IMR-90 (cell line): ENCODE measurements around the gene TBC1D1. TPM values are rescaled to one million over a fixed set of nuclear protein-coding genes. Genes with fewer than 3 reads are reported as not detected.

ENCODE experiments used
- ATAC-seq: fragments of 200-7000 bp; cut with Tn5 transposase; 2 replicates; pipeline ENCODE4 v1.9.1; 2020; ENCODE audit warnings: low read depth, mild to moderate bottlenecking, moderate library complexity
- BruUV-seq: library from RNA; stranded (reverse); fragments of 400-500 nt; replicated peaks from 2 replicates; lab custom pipeline; 2021; lab: Mats Ljungman, UMichigan
- CTCF ChIA-PET: fragments of 300-600 bp; formaldehyde crosslinking; extraction: SDS; loops from one replicate; lab custom pipeline; 2021; ENCODE audit warnings: antibody characterized with exemption; lab: Yijun Ruan, JAX
- POLR2A ChIA-PET: fragments of 300-600 bp; sonication (Branson Sonifier 250); formaldehyde crosslinking; loops from one replicate; lab custom pipeline; 2022; ENCODE audit warnings: antibody characterized with exemption; ENCODE audit not compliant: unreplicated experiment; lab: Charles Lee
- DNase-seq: peaks from one replicate; pipeline ENCODE4 v3.0.0; 2013
- H2AFZ ChIP-seq: replicated peaks from 2 replicates; pipeline ENCODE3; 2013; ENCODE audit warnings: low read length, mild to moderate bottlenecking; ENCODE audit not compliant: poor library complexity
- H2AK5ac ChIP-seq: 2 replicates; pipeline ENCODE4 v1.6.1; 2013; ENCODE audit warnings: low read depth, low read length, inconsistent platforms
- H2AK9ac ChIP-seq: replicated peaks from 2 replicates; pipeline ENCODE3; 2013; ENCODE audit warnings: mild to moderate bottlenecking, low read depth, low read length, moderate library complexity; ENCODE audit not compliant: poor library complexity
- H2BK120ac ChIP-seq: 2 replicates; pipeline ENCODE4 v1.6.1; 2013; ENCODE audit warnings: low read depth, low read length, inconsistent platforms
- H2BK15ac ChIP-seq: 3 replicates; pipeline ENCODE4 v1.6.1; 2013; ENCODE audit warnings: low read depth, low read length, inconsistent platforms
- H2BK20ac ChIP-seq: 2 replicates; pipeline ENCODE4 v1.6.1; 2013; ENCODE audit warnings: low read depth, mild to moderate bottlenecking, inconsistent platforms, low read length, moderate library complexity
- H2BK5ac ChIP-seq: 2 replicates; pipeline ENCODE4 v1.6.1; 2013; ENCODE audit warnings: mild to moderate bottlenecking, low read depth, low read length, inconsistent platforms; ENCODE audit not compliant: poor library complexity, severe bottlenecking
- H3K14ac ChIP-seq: replicated peaks from 2 replicates; pipeline ENCODE4 v1.6.1; 2013; ENCODE audit warnings: low read depth, low read length, inconsistent platforms
- H3K18ac ChIP-seq: 2 replicates; pipeline ENCODE4 v1.6.1; 2013; ENCODE audit warnings: low read depth, low read length, control low read depth
- H3K23ac ChIP-seq: 2 replicates; pipeline ENCODE4 v1.6.1; 2013; ENCODE audit warnings: low read depth, low read length, inconsistent platforms
- H3K27ac ChIP-seq: 2 replicates; pipeline ENCODE4 v1.5.1; 2013; ENCODE audit warnings: mild to moderate bottlenecking, control low read depth, low read length; ENCODE audit not compliant: insufficient read depth
- H3K27me3 ChIP-seq: 2 replicates; pipeline ENCODE4 v1.6.1; 2013; ENCODE audit warnings: low read length; ENCODE audit not compliant: control insufficient read depth, insufficient read depth
- H3K36me3 ChIP-seq: 2 replicates; pipeline ENCODE4 v1.6.1; 2013; ENCODE audit warnings: low read length, mixed read lengths; ENCODE audit not compliant: control insufficient read depth, insufficient read depth
- H3K4ac ChIP-seq: 2 replicates; pipeline ENCODE4 v1.6.1; 2013; ENCODE audit warnings: low read depth, low read length, inconsistent platforms
- H3K4me1 ChIP-seq: 2 replicates; pipeline ENCODE4 v1.6.1; 2013; ENCODE audit warnings: low read length, mixed read lengths; ENCODE audit not compliant: control insufficient read depth, insufficient read depth
- H3K4me2 ChIP-seq: 2 replicates; pipeline ENCODE4 v1.6.1; 2013; ENCODE audit warnings: low read depth, mild to moderate bottlenecking, control low read depth, low read length, moderate library complexity
- H3K4me3 ChIP-seq: 2 replicates; pipeline ENCODE4 v1.5.1; 2013; ENCODE audit warnings: low read depth, mild to moderate bottlenecking, control low read depth, low read length, moderate library complexity; ENCODE audit not compliant: insufficient read depth
- H3K56ac ChIP-seq: 2 replicates; pipeline ENCODE4 v1.6.1; 2013; ENCODE audit warnings: low read length, inconsistent platforms; ENCODE audit not compliant: insufficient read depth; ENCODE audit errors: extremely low read depth
- H3K79me1 ChIP-seq, 2 experiments: 2 replicates each; pipeline ENCODE4 v1.6.1; 2013; ENCODE audit warnings: low read length in 2 of 2, inconsistent platforms in 1 of 2, low read depth in 1 of 2
- H3K9ac ChIP-seq: 2 replicates; pipeline ENCODE4 v1.6.1; 2013; ENCODE audit warnings: low read depth, low read length, control low read depth
- H3K9me1 ChIP-seq: 2 replicates; pipeline ENCODE4 v1.6.1; 2013; ENCODE audit warnings: low read length, inconsistent platforms; ENCODE audit not compliant: insufficient read depth
- H3K9me3 ChIP-seq: 2 replicates; pipeline ENCODE4 v1.6.1; 2013; ENCODE audit warnings: low read length; ENCODE audit not compliant: control insufficient read depth, insufficient read depth
- H4K20me1 ChIP-seq: 2 replicates; pipeline ENCODE4 v1.6.1; 2013; ENCODE audit warnings: low read length, inconsistent platforms; ENCODE audit not compliant: insufficient read depth
- H4K5ac ChIP-seq: 2 replicates; pipeline ENCODE4 v1.6.1; 2013; ENCODE audit warnings: mild to moderate bottlenecking, low read depth, low read length, control low read depth
- H4K8ac ChIP-seq, 2 experiments: 2 replicates each; pipeline ENCODE4 v1.6.1; 2013; ENCODE audit warnings: low read depth in 2 of 2, low read length in 2 of 2, control low read depth in 1 of 2, inconsistent platforms in 1 of 2
- H4K91ac ChIP-seq: 2 replicates; pipeline ENCODE4 v1.6.1; 2013; ENCODE audit warnings: low read depth, low read length, inconsistent platforms; ENCODE audit not compliant: insufficient read depth
- CHD1 ChIP-seq: IDR thresholded peaks from 2 replicates; pipeline ENCODE4 v1.6.1; 2012; ENCODE audit warnings: low read depth, low read length, improper control_type of control experiment
- MAFK ChIP-seq: IDR thresholded peaks from 2 replicates; pipeline ENCODE4 v1.6.1; 2012; ENCODE audit warnings: low read depth, low read length, improper control_type of control experiment
- NFE2L2 ChIP-seq: fragments of 150-350 bp; IDR thresholded peaks from 2 replicates; pipeline ENCODE4 v1.6.1; 2016; ENCODE audit warnings: low read depth, mild to moderate bottlenecking, low read length
- POLR2A ChIP-seq: IDR thresholded peaks from 2 replicates; pipeline ENCODE4 v1.6.1; 2012; ENCODE audit warnings: mild to moderate bottlenecking, low read depth, low read length
- RAD21 ChIP-seq: IDR thresholded peaks from 2 replicates; pipeline ENCODE4 v1.6.1; 2012; ENCODE audit warnings: low read length, improper control_type of control experiment
- RCOR1 ChIP-seq: IDR thresholded peaks from 2 replicates; pipeline ENCODE4 v1.6.1; 2012; ENCODE audit warnings: mild to moderate bottlenecking, low read length, improper control_type of control experiment; ENCODE audit not compliant: insufficient replicate concordance
- SMC3 ChIP-seq: fragments of 150-350 bp; IDR thresholded peaks from 2 replicates; pipeline ENCODE4 v1.6.1; 2016; ENCODE audit warnings: low read depth, mild to moderate bottlenecking, antibody characterized with exemption, low read length, moderate library complexity
- WGBS, 2 experiments: methylation state at CpG; one replicate each; pipeline versions ENCODE4 v1.1.5 to v1.1.7; 2013; ENCODE audit warnings: missing lambda C conversion rate in 2 of 2; ENCODE audit not compliant: insufficient read length in 1 of 2; ENCODE audit errors: extremely low coverage in 2 of 2; 5-methylcytosine and 5-hydroxymethylcytosine counted together
- dilution Hi-C: fragments of 300-500 bp; cut with HindIII; formaldehyde crosslinking; loops from one replicate; pipeline ENCODE4 v1.14.3; 2018; ENCODE audit warnings: low sequenced_read_pairs; ENCODE audit not compliant: unreplicated experiment
- in situ Hi-C: fragments of 300-500 bp; cut with MboI; formaldehyde crosslinking; loops from 3 replicates; pipeline ENCODE4 v1.14.3; 2019; ENCODE audit warnings: low sequenced_read_pairs, inconsistent platforms, mixed read lengths
- intact Hi-C: fragments of 100-400 bp; cut with micrococcal nuclease; formaldehyde crosslinking; loops from 2 replicates; pipeline ENCODE4 v1.10.0; 2022
- polyA plus RNA-seq, 3 experiments: library from polyadenylated mRNA; depleted of rRNA; stranded (reverse); fragments of >200 nt; gene quantifications; 2 replicates each; pipeline ENCODE4 v1.2.3, GENCODE V29; 2012; ENCODE audit warnings: low replicate concordance in 1 of 3
- total RNA-seq: library from RNA; depleted of rRNA; stranded (reverse); fragments of >200 nt; gene quantifications from 2 replicates; pipeline ENCODE4 v1.2.3, GENCODE V29; 2012

The TBC1D1 gene
- total and polyA plus RNA-seq, 2 of the 4 experiments (the other 2 are of a cell fraction) = 42.4 to 104 TPM

GRCh38 chr4:38003628-38004027 lies 112.7 kb downstream of the TBC1D1 start:
- Histone ChIP-seq H3K27me3 (no peaks in the 10 kb centered on the region), H2AK5ac (no peak overlapping the region), H2BK20ac (no peak overlapping the region), H3K9me1 (peaks cover 8% of the 10 kb centered on the region; the same call in 1 of the 2 replicates), H3K27ac (no peak overlapping the region), H2AFZ (no peak overlapping the region), H3K4ac (no peak overlapping the region), H3K36me3 (no peaks in the 10 kb centered on the region), H3K56ac (no peak overlapping the region), H4K8ac (no peak overlapping the region), H3K9me3 (no peaks in the 10 kb centered on the region), H4K91ac (no peak overlapping the region), H3K18ac (no peak overlapping the region), H3K79me1 (peaks cover 13 to 62% of the 10 kb centered on the region in 2 experiments), H3K4me2 (no peak overlapping the region), H3K23ac (no peak overlapping the region), H3K14ac (no peak overlapping the region), H3K9ac (no peak overlapping the region), H4K5ac (no peak overlapping the region), H2AK9ac (no peak overlapping the region), H3K4me3 (no peak overlapping the region), H2BK15ac (no peak overlapping the region), H2BK120ac (no peak overlapping the region), H3K4me1 (peaks cover 13% of the 10 kb centered on the region), H4K20me1 (peaks cover 12% of the 10 kb centered on the region; the same call in 1 of the 2 replicates), H2BK5ac (no peak overlapping the region)
- DNase-seq = no peak
- no peak for ATAC-seq
- no TSS peak for BruUV-seq
- CTCF ChIA-PET = interaction anchor here (0.6 kb wide), 1 partner anchor 672 kb away, joined by 3 read pairs; no protein-coding TSS in a partner anchor
- POLR2A ChIA-PET = no interaction called here
- intact Hi-C loops (loop anchor here (2.0 kb wide), 1 partner anchor 25 kb away; no protein-coding TSS in a partner anchor), dilution Hi-C loops (no loop called here), in situ Hi-C loops (no loop called here)
- no peak for TF ChIP-seq CHD1
- no peak for TF ChIP-seq RCOR1
- TF ChIP-seq SMC3 = no peak
- no peak for TF ChIP-seq POLR2A
- no peak for TF ChIP-seq RAD21
- TF ChIP-seq NFE2L2 = no peak
- TF ChIP-seq MAFK = no peak
- no CpG with 5 or more reads among the region's 1 CpG for WGBS, 2 experiments
